SKM-1 (cell line): ENCODE data around the gene MIP.
"Not testable (repeated sequence)": the region's sequence is repeated elsewhere in the genome, so short reads cannot be mapped to it uniquely, and the experiment has no call there.

Experiments
- DNase-seq: peaks from one replicate; lab custom pipeline; 2025; ENCODE audit not compliant: unreplicated experiment; lab: John Stamatoyannopoulos, UW

MIP gene

GRCh38 chr12:56411781-56412639 is 42.4 kb downstream of the MIP start:
- no peak for DNase-seq

- no peak for DNase-seq
Observed at GRCh38 chr12:56410768-56411167, 43.7 kb downstream of the MIP start.

- no peak for DNase-seq
Observed at GRCh38 chr12:56408799-56409417, 45.5 kb downstream of the MIP start.

- not testable (repeated sequence) for DNase-seq
Observed at GRCh38 chr12:56404227-56404626, 50.2 kb downstream of the MIP start.

GRCh38 chr12:56401612-56402011 is 52.8 kb downstream of the MIP start:
- not testable (repeated sequence) for DNase-seq

- not testable (repeated sequence) for DNase-seq
Observed at GRCh38 chr12:56401125-56401524, 53.3 kb downstream of the MIP start.
